HEK293 (cell line): ENCODE measurements around the gene EGFL8.
A peak's percentile ranks its signal among the peaks of the same experiment; 100 is the strongest.

ENCODE experiments used
- BCL11B ChIP-seq: fragments of 450-650 bp; formaldehyde crosslinking; IDR thresholded peaks from 2 replicates; pipeline ENCODE4 v1.5.1; 2016; ENCODE audit warnings: low read depth, missing biosample characterization, missing genetic modification characterization
- EGR2 ChIP-seq: fragments of 450-650 bp; formaldehyde crosslinking; IDR thresholded peaks from 2 replicates; pipeline ENCODE4 v1.5.1; 2016; ENCODE audit warnings: low read depth, missing biosample characterization, missing genetic modification characterization
- GLI4 ChIP-seq: fragments of 450-650 bp; formaldehyde crosslinking; IDR thresholded peaks from 2 replicates; pipeline ENCODE4 v1.5.1; 2016; ENCODE audit warnings: missing biosample characterization, missing genetic modification characterization
- GLIS1 ChIP-seq: fragments of 450-650 bp; formaldehyde crosslinking; IDR thresholded peaks from 2 replicates; pipeline ENCODE4 v1.5.1; 2016; ENCODE audit warnings: missing biosample characterization, missing genetic modification characterization
- GLIS2 ChIP-seq: fragments of 450-650 bp; formaldehyde crosslinking; IDR thresholded peaks from 2 replicates; pipeline ENCODE4 v1.5.1; 2016; ENCODE audit warnings: missing biosample characterization, missing genetic modification characterization
- HOXC10 ChIP-seq: sonication (generic); formaldehyde crosslinking; IDR thresholded peaks from 2 replicates; pipeline ENCODE4 v1.8.1; 2023; ENCODE audit warnings: mild to moderate bottlenecking, missing genetic modification reagents
- KLF7 ChIP-seq: fragments of 450-650 bp; formaldehyde crosslinking; IDR thresholded peaks from 2 replicates; pipeline ENCODE4 v1.5.1; 2016; ENCODE audit warnings: missing biosample characterization, missing genetic modification characterization, borderline replicate concordance
- MZF1 ChIP-seq: fragments of 450-650 bp; formaldehyde crosslinking; IDR thresholded peaks from 2 replicates; pipeline ENCODE4 v1.5.1; 2017; ENCODE audit warnings: missing biosample characterization, missing genetic modification characterization, borderline replicate concordance
- PBX3 ChIP-seq: sonication (generic); formaldehyde crosslinking; IDR thresholded peaks from 2 replicates; pipeline ENCODE4 v1.8.1; 2022; ENCODE audit warnings: mild to moderate bottlenecking, moderate library complexity, missing genetic modification reagents
- RBAK ChIP-seq: fragments of 450-650 bp; formaldehyde crosslinking; IDR thresholded peaks from 2 replicates; pipeline ENCODE4 v1.5.1; 2016; ENCODE audit warnings: missing biosample characterization, missing genetic modification characterization
- REPIN1 ChIP-seq: fragments of 450-650 bp; formaldehyde crosslinking; IDR thresholded peaks from 2 replicates; pipeline ENCODE4 v1.5.1; 2017; ENCODE audit warnings: missing biosample characterization, missing genetic modification characterization, low read depth
- SETDB1 ChIP-seq: IDR thresholded peaks from one replicate; pipeline ENCODE4 v1.6.1; 2017; ENCODE audit warnings: mild to moderate bottlenecking, low read length, moderate library complexity, mixed read lengths; ENCODE audit not compliant: insufficient read length
- TCF7L2 ChIP-seq: IDR thresholded peaks from 2 replicates; pipeline ENCODE4 v1.6.1; 2011; ENCODE audit warnings: low read depth, mild to moderate bottlenecking, inconsistent platforms, low read length, moderate library complexity, borderline replicate concordance
- TSHZ1 ChIP-seq: fragments of 450-650 bp; formaldehyde crosslinking; IDR thresholded peaks from 2 replicates; pipeline ENCODE4 v1.5.1; 2016; ENCODE audit warnings: missing biosample characterization, missing genetic modification characterization, borderline replicate concordance
- ZEB2 ChIP-seq: fragments of 450-650 bp; formaldehyde crosslinking; IDR thresholded peaks from 2 replicates; pipeline ENCODE4 v1.5.1; 2016; ENCODE audit warnings: missing biosample characterization, missing genetic modification characterization
- ZFP41 ChIP-seq: fragments of 450-650 bp; formaldehyde crosslinking; IDR thresholded peaks from 2 replicates; pipeline ENCODE4 v1.5.1; 2016; ENCODE audit warnings: missing biosample characterization, missing genetic modification characterization, borderline replicate concordance
- ZNF112 ChIP-seq: fragments of 450-650 bp; formaldehyde crosslinking; IDR thresholded peaks from 2 replicates; pipeline ENCODE4 v1.5.0; 2017; ENCODE audit warnings: missing biosample characterization, missing genetic modification characterization
- ZNF132 ChIP-seq: fragments of 450-650 bp; formaldehyde crosslinking; IDR thresholded peaks from 2 replicates; pipeline ENCODE4 v1.5.1; 2017; ENCODE audit warnings: missing biosample characterization, missing genetic modification characterization, borderline replicate concordance
- ZNF19 ChIP-seq: fragments of 450-650 bp; formaldehyde crosslinking; IDR thresholded peaks from 2 replicates; pipeline ENCODE4; 2016; ENCODE audit warnings: missing biosample characterization, missing genetic modification characterization, low read depth
- ZNF202 ChIP-seq: fragments of 450-650 bp; formaldehyde crosslinking; IDR thresholded peaks from 2 replicates; pipeline ENCODE4 v1.5.1; 2016; ENCODE audit warnings: missing biosample characterization, missing genetic modification characterization, borderline replicate concordance
- ZNF211 ChIP-seq: fragments of 450-650 bp; formaldehyde crosslinking; IDR thresholded peaks from 2 replicates; pipeline ENCODE4 v1.5.1; 2016; ENCODE audit warnings: low read depth, missing biosample characterization, missing genetic modification characterization
- ZNF274 ChIP-seq, 2 experiments: fragments of 200-500 bp in 1 of 2; fragments of 450-650 bp in 1 of 2; sonication (Bioruptor generic) in 1 of 2; formaldehyde crosslinking in 1 of 2; IDR thresholded peaks; 2 replicates each; pipeline versions ENCODE4 v1.5.1 to v1.6.1; 2014 to 2016; ENCODE audit warnings: borderline replicate concordance in 1 of 2, inconsistent platforms in 1 of 2, low read length in 1 of 2, missing biosample characterization in 1 of 2, missing genetic modification characterization in 1 of 2
- ZNF350 ChIP-seq: fragments of 450-650 bp; formaldehyde crosslinking; IDR thresholded peaks from 2 replicates; pipeline ENCODE4 v1.5.0; 2017; ENCODE audit warnings: missing biosample characterization, mild to moderate bottlenecking, missing genetic modification characterization
- ZNF354C ChIP-seq: fragments of 450-650 bp; formaldehyde crosslinking; IDR thresholded peaks from 2 replicates; pipeline ENCODE4 v1.5.1; 2016; ENCODE audit warnings: missing biosample characterization, missing genetic modification characterization, low read depth, borderline replicate concordance
- ZNF521 ChIP-seq: fragments of 450-650 bp; formaldehyde crosslinking; IDR thresholded peaks from 2 replicates; pipeline ENCODE4 v1.5.1; 2017; ENCODE audit warnings: missing biosample characterization, mild to moderate bottlenecking, missing genetic modification characterization
- ZNF549 ChIP-seq: fragments of 450-650 bp; IDR thresholded peaks from 2 replicates; pipeline ENCODE4 v1.5.1; 2018; ENCODE audit warnings: missing biosample characterization, missing genetic modification characterization, mild to moderate bottlenecking, inconsistent platforms, moderate library complexity
- ZNF555 ChIP-seq: fragments of 450-650 bp; formaldehyde crosslinking; conservative IDR thresholded peaks from 2 replicates; pipeline ENCODE4 v1.5.1; 2017; ENCODE audit warnings: missing biosample characterization, mild to moderate bottlenecking, missing genetic modification characterization, inconsistent platforms
- ZNF621 ChIP-seq: fragments of 450-650 bp; formaldehyde crosslinking; IDR thresholded peaks from 2 replicates; pipeline ENCODE4 v1.5.1; 2017; ENCODE audit warnings: missing biosample characterization, missing genetic modification characterization
- ZNF629 ChIP-seq: fragments of 450-650 bp; formaldehyde crosslinking; IDR thresholded peaks from 2 replicates; pipeline ENCODE4 v1.5.1; 2017; ENCODE audit warnings: missing biosample characterization, missing genetic modification characterization
- ZNF677 ChIP-seq: fragments of 450-650 bp; IDR thresholded peaks from 2 replicates; pipeline ENCODE4 v1.5.0; 2018; ENCODE audit warnings: missing biosample characterization, mild to moderate bottlenecking, missing genetic modification characterization, moderate library complexity
- ZNF768 ChIP-seq: fragments of 450-650 bp; formaldehyde crosslinking; IDR thresholded peaks from 2 replicates; pipeline ENCODE4 v1.5.1; 2018; ENCODE audit warnings: missing biosample characterization, mild to moderate bottlenecking, missing genetic modification characterization
- TF ChIP-seq, protein P1 (sequence below): fragments of 450-650 bp; formaldehyde crosslinking; IDR thresholded peaks from 2 replicates; pipeline ENCODE4 v1.5.1; 2016; ENCODE audit warnings: missing biosample characterization, missing genetic modification characterization, low read depth
- TF ChIP-seq, protein P2 (sequence below): fragments of 450-650 bp; formaldehyde crosslinking; IDR thresholded peaks from 2 replicates; pipeline ENCODE4 v1.5.1; 2016; ENCODE audit warnings: missing biosample characterization, missing genetic modification characterization

The EGFL8 gene

GRCh38 chr6:32195902-32196681 is 31.7 kb downstream of the EGFL8 start (continued):
- TF ChIP-seq GLI4 (tag by site-specific recombination) = 0 out of 2 replicates have a peak, but pooled peaks have one; percentile 44
- no peak for TF ChIP-seq ZNF521 (tag by site-specific recombination)
- no peak for TF ChIP-seq ZNF549
- no peak for TF ChIP-seq ZNF350 (tag by site-specific recombination)
- TF ChIP-seq RBAK (tag by site-specific recombination) = no peak
- no peak for TF ChIP-seq ZNF19 (tag by site-specific recombination)
- no peak for TF ChIP-seq ZNF274 (IDR thresholded peaks at IDR 0.05; ENCODE audit: low read length)
- no peak for TF ChIP-seq ZNF274 (tag by site-specific recombination; IDR thresholded peaks at IDR 0.05; ENCODE audit: borderline replicate concordance)
- TF ChIP-seq GLIS1 (tag by site-specific recombination) = peak; percentile 99
- TF ChIP-seq PBX3 = peak; percentile 77; the same call in 1 of the 2 replicates
- no peak for TF ChIP-seq ZFP41
- TF ChIP-seq ZNF112 (tag by site-specific recombination) = no peak
- no peak for TF ChIP-seq ZNF211 (tag by site-specific recombination)
- TF ChIP-seq BCL11B = peak; percentile 44; the same call in 1 of the 2 replicates
- no peak for TF ChIP-seq ZNF677 (tag by site-specific recombination)
- TF ChIP-seq TCF7L2 = no peak
- TF ChIP-seq MZF1 (tag by site-specific recombination) = no peak
- no peak; the same call in 1 of the 2 replicates for TF ChIP-seq ZNF768 (tag by site-specific recombination)
- no peak; the same call in 1 of the 2 replicates for TF ChIP-seq TSHZ1 (tag by site-specific recombination)
- TF ChIP-seq ZNF629 (tag by site-specific recombination) = peak; percentile 90
- TF ChIP-seq ZNF621 = no peak
- peak; percentile 82 for TF ChIP-seq REPIN1 (tag by site-specific recombination)
- no peak for TF ChIP-seq ZNF202 (tag by site-specific recombination)
- no peak for TF ChIP-seq SETDB1
- TF ChIP-seq, protein P1, sequence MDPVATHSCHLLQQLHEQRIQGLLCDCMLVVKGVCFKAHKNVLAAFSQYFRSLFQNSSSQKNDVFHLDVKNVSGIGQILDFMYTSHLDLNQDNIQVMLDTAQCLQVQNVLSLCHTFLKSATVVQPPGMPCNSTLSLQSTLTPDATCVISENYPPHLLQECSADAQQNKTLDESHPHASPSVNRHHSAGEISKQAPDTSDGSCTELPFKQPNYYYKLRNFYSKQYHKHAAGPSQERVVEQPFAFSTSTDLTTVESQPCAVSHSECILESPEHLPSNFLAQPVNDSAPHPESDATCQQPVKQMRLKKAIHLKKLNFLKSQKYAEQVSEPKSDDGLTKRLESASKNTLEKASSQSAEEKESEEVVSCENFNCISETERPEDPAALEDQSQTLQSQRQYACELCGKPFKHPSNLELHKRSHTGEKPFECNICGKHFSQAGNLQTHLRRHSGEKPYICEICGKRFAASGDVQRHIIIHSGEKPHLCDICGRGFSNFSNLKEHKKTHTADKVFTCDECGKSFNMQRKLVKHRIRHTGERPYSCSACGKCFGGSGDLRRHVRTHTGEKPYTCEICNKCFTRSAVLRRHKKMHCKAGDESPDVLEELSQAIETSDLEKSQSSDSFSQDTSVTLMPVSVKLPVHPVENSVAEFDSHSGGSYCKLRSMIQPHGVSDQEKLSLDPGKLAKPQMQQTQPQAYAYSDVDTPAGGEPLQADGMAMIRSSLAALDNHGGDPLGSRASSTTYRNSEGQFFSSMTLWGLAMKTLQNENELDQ (tag by site-specific recombination) = no peak
- no peak for TF ChIP-seq ZNF354C (tag by site-specific recombination)
- peak; percentile 64; the same call in 1 of the 2 replicates for TF ChIP-seq HOXC10 (CRISPR knock-in tag)
- no peak; the same call in 1 of the 2 replicates for TF ChIP-seq KLF7 (tag by site-specific recombination)
- TF ChIP-seq, protein P2, sequence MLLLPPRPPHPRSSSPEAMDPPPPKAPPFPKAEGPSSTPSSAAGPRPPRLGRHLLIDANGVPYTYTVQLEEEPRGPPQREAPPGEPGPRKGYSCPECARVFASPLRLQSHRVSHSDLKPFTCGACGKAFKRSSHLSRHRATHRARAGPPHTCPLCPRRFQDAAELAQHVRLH (tag by site-specific recombination) = peak; percentile 70; the same call in 1 of the 2 replicates
- peak; percentile 63; the same call in 1 of the 2 replicates for TF ChIP-seq EGR2 (tag by site-specific recombination)
- TF ChIP-seq ZNF132 (tag by site-specific recombination) = no peak
- peak; percentile 94 for TF ChIP-seq GLIS2 (tag by site-specific recombination)
- TF ChIP-seq ZNF555 (tag by site-specific recombination) = no peak
- peak; percentile 75 for TF ChIP-seq ZEB2
